Pons (tissue), 1 donor: ENCODE results near the gene MINDY2.
"Not testable (repeated sequence)": the region's sequence is repeated elsewhere in the genome, so short reads cannot be mapped to it uniquely, and the experiment has no call there.

ENCODE experiments used
- DNase-seq: peaks from one replicate; pipeline ENCODE4 v3.0.0-alpha.2; 2016; ENCODE audit warnings: low spot score

The MINDY2 gene

DNA sequence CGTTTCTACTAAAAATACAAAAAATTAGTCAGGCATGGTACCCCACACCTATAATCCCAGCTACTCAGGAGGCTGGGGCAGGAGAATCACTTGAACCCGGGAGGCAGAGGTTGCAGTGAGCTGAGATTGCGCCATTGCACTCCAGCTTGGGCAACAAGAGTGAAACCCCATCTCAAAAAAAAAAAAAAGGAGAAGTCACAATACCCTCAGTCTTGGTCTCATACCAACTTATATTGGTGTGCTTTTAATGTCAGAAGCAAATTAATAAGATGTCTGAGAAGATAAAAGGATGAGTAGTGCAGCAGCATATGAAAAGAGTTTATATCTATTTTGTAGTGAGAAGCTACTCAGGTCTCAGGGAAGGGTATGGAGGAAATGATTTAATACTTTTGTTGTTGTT, 112.8 kb downstream of the MINDY2 start:
- not testable (repeated sequence) for DNase-seq

DNA sequence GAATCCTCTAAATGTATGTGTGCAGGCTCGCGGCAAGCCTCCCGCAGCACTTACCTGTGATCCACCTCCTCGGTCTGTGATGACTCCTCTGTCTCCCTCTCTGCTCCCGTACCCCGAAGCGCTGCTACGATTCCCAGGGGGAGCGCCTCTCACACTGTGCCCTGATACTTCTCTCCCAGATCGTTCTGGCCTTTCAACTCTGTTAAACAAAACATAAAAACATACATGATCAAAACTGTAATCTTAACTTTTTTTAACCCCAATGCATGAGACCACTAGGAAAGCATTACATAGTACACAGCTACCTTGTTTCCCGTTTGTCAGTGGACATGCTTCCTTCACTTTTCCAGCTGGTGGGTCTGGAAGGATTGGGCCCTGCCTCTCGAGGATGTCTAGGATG, 115.8 kb downstream of the MINDY2 start:
- DNase-seq: no peak

GRCh38 chr15:58889363-58889762, 118.3 kb downstream of the MINDY2 start:
- DNase-seq: no peak

GRCh38 chr15:58898150-58898680, 127.1 kb downstream of the MINDY2 start:
- no peak for DNase-seq

GRCh38 chr15:58900631-58901030, 129.5 kb downstream of the MINDY2 start:
- DNase-seq: no peak

GRCh38 chr15:58908550-58909309, 137.6 kb downstream of the MINDY2 start:
- DNase-seq: no peak

- DNase-seq: peak; percentile 19
Measured at GRCh38 chr15:58909616-58910015, 138.5 kb downstream of the MINDY2 start.

- DNase-seq: no peak
Measured at GRCh38 chr15:58910456-58910855, 139.4 kb downstream of the MINDY2 start.
